HEK293 (cell line): ENCODE results near the gene GTF2A1L.

Experiments
- CTCF ChIA-PET: fragments of 350-600 bp; formaldehyde crosslinking; extraction: SDS; loops from one replicate; lab custom pipeline; 2021; ENCODE audit warnings: antibody characterized with exemption; lab: Yijun Ruan, JAX
- POLR2A ChIA-PET: fragments of 300-600 bp; formaldehyde crosslinking; extraction: SDS; loops from one replicate; lab custom pipeline; 2020; ENCODE audit warnings: antibody characterized with exemption, inconsistent platforms; lab: Yijun Ruan, JAX
- H3K27ac ChIP-seq: fragments of 200-500 bp; sonication (Bioruptor generic); 2 replicates; pipeline ENCODE4 v1.5.1; 2014; ENCODE audit warnings: low read depth, low read length, control low read depth, inconsistent platforms; ENCODE audit errors: extremely low read depth
- H3K36me3 ChIP-seq, 2 experiments: fragments of 200-500 bp in 1 of 2; sonication (Bioruptor generic) in 1 of 2; 1 replicate in 1 of 2; 2 replicates in 1 of 2; pipeline ENCODE4 v1.5.1; 2014 to 2017; ENCODE audit warnings: inconsistent platforms in 2 of 2, low read length in 2 of 2; ENCODE audit not compliant: control insufficient read depth in 2 of 2, insufficient read depth in 1 of 2
- H3K4me1 ChIP-seq: fragments of 200-500 bp; sonication (Bioruptor generic); 2 replicates; pipeline ENCODE4 v1.5.1; 2014; ENCODE audit warnings: mild to moderate bottlenecking, low read length, inconsistent platforms; ENCODE audit not compliant: control insufficient read depth, insufficient read depth
- H3K4me3 ChIP-seq: 2 replicates; pipeline ENCODE4 v1.5.1; 2011; ENCODE audit warnings: low read depth, mild to moderate bottlenecking, control low read depth, low read length, moderate library complexity
- H3K9me3 ChIP-seq: fragments of 200-500 bp; sonication (Bioruptor generic); 2 replicates; pipeline ENCODE4 v1.5.1; 2014; ENCODE audit warnings: low read depth, low read length, inconsistent platforms; ENCODE audit not compliant: control insufficient read depth, insufficient read depth
- ELK4 ChIP-seq: IDR thresholded peaks from 2 replicates; pipeline ENCODE4 v1.6.1; 2011; ENCODE audit warnings: mild to moderate bottlenecking, low read depth, low read length, borderline replicate concordance
- KLF10 ChIP-seq: fragments of 450-650 bp; IDR thresholded peaks from 2 replicates; pipeline ENCODE4 v1.5.1; 2018; ENCODE audit warnings: missing biosample characterization, mild to moderate bottlenecking, missing genetic modification characterization
- KLF9 ChIP-seq: fragments of 450-650 bp; formaldehyde crosslinking; IDR thresholded peaks from 2 replicates; pipeline ENCODE4 v1.5.1; 2016; ENCODE audit warnings: missing biosample characterization, missing genetic modification characterization, low read depth
- ZBTB1 ChIP-seq: fragments of 450-650 bp; formaldehyde crosslinking; IDR thresholded peaks from 2 replicates; pipeline ENCODE4 v1.5.1; 2016; ENCODE audit warnings: missing biosample characterization, missing genetic modification characterization
- ZNF114 ChIP-seq: fragments of 450-650 bp; formaldehyde crosslinking; IDR thresholded peaks from 2 replicates; pipeline ENCODE4 v1.5.0; 2017; ENCODE audit warnings: missing biosample characterization, missing genetic modification characterization
- ZNF133 ChIP-seq: fragments of 450-650 bp; formaldehyde crosslinking; IDR thresholded peaks from 2 replicates; pipeline ENCODE4 v1.5.1; 2016; ENCODE audit warnings: missing biosample characterization, missing genetic modification characterization
- ZNF148 ChIP-seq: fragments of 450-650 bp; formaldehyde crosslinking; IDR thresholded peaks from 2 replicates; pipeline ENCODE4 v1.5.0; 2017; ENCODE audit warnings: missing biosample characterization, missing genetic modification characterization, borderline replicate concordance
- ZNF280D ChIP-seq: fragments of 450-650 bp; formaldehyde crosslinking; IDR thresholded peaks from 2 replicates; pipeline ENCODE4 v1.5.1; 2016; ENCODE audit warnings: missing biosample characterization, missing genetic modification characterization
- ZNF292 ChIP-seq: fragments of 450-650 bp; formaldehyde crosslinking; IDR thresholded peaks from 2 replicates; pipeline ENCODE4 v1.5.1; 2016; ENCODE audit warnings: low read depth, missing biosample characterization, missing genetic modification characterization, borderline replicate concordance
- ZNF426 ChIP-seq: fragments of 450-650 bp; formaldehyde crosslinking; IDR thresholded peaks from 2 replicates; pipeline ENCODE4 v1.5.1; 2017; ENCODE audit warnings: missing biosample characterization, missing genetic modification characterization, mild to moderate bottlenecking, inconsistent platforms, moderate library complexity
- ZNF48 ChIP-seq: fragments of 450-650 bp; formaldehyde crosslinking; IDR thresholded peaks from 2 replicates; pipeline ENCODE4 v1.5.1; 2016; ENCODE audit warnings: missing biosample characterization, missing genetic modification characterization
- ZNF513 ChIP-seq: fragments of 450-650 bp; IDR thresholded peaks from 2 replicates; pipeline ENCODE4 v1.5.1; 2018; ENCODE audit warnings: missing biosample characterization, missing genetic modification characterization
- ZNF529 ChIP-seq: fragments of 450-650 bp; formaldehyde crosslinking; IDR thresholded peaks from 2 replicates; pipeline ENCODE4 v1.5.1; 2017; ENCODE audit warnings: missing genetic modification characterization, missing biosample characterization; ENCODE audit not compliant: insufficient replicate concordance
- ZNF548 ChIP-seq: fragments of 450-650 bp; formaldehyde crosslinking; IDR thresholded peaks from 2 replicates; pipeline ENCODE4 v1.5.1; 2016; ENCODE audit warnings: missing biosample characterization, missing genetic modification characterization
- ZNF558 ChIP-seq: fragments of 450-650 bp; formaldehyde crosslinking; IDR thresholded peaks from 2 replicates; pipeline ENCODE4 v1.5.1; 2016; ENCODE audit warnings: missing biosample characterization, missing genetic modification characterization
- ZNF623 ChIP-seq: fragments of 450-650 bp; formaldehyde crosslinking; IDR thresholded peaks from 2 replicates; pipeline ENCODE4 v1.5.1; 2016; ENCODE audit warnings: missing biosample characterization, missing genetic modification characterization
- ZNF626 ChIP-seq: fragments of 450-650 bp; sonication (Bioruptor Pico); formaldehyde crosslinking; IDR thresholded peaks from 2 replicates; pipeline ENCODE4 v1.5.1; 2018; ENCODE audit warnings: missing biosample characterization, missing genetic modification characterization, inconsistent platforms
- ZNF654 ChIP-seq: fragments of 450-650 bp; formaldehyde crosslinking; IDR thresholded peaks from 2 replicates; pipeline ENCODE4 v1.5.1; 2016; ENCODE audit warnings: low read depth, missing biosample characterization, missing genetic modification characterization
- ZNF692 ChIP-seq: fragments of 450-650 bp; formaldehyde crosslinking; IDR thresholded peaks from 2 replicates; pipeline ENCODE4 v1.5.1; 2016; ENCODE audit warnings: missing biosample characterization, missing genetic modification characterization
- ZNF791 ChIP-seq: fragments of 450-650 bp; formaldehyde crosslinking; IDR thresholded peaks from 2 replicates; pipeline ENCODE4 v1.5.1; 2016; ENCODE audit warnings: missing biosample characterization, missing genetic modification characterization

GTF2A1L gene

GRCh38 chr2:48587560-48587959, 30.1 kb upstream of the GTF2A1L start:
- Histone ChIP-seq H3K27ac (no peak overlapping the region), H3K4me1 (no peaks in the 10 kb centered on the region), H3K4me3 (no peak overlapping the region), H3K9me3 (no peaks in the 10 kb centered on the region), H3K36me3 (no peaks in the 10 kb centered on the region)
- TF ChIP-seq ZNF558 (tag by site-specific recombination), result no peak
- TF ChIP-seq ZNF791 (tag by site-specific recombination), result no peak
- no peak for TF ChIP-seq ZNF626
- TF ChIP-seq ZNF426 (tag by site-specific recombination), result no peak
- TF ChIP-seq ZBTB1 (tag by site-specific recombination), result no peak
- TF ChIP-seq ZNF529 (tag by site-specific recombination), result no peak
- no peak for TF ChIP-seq ZNF692 (tag by site-specific recombination)
- TF ChIP-seq ZNF148 (tag by site-specific recombination), result no peak
- TF ChIP-seq ZNF654, result no peak
- TF ChIP-seq ZNF48, result no peak
- no peak for TF ChIP-seq ZNF548 (tag by site-specific recombination)
- TF ChIP-seq ZNF280D, result no peak
- no peak for TF ChIP-seq ELK4
- no peak for TF ChIP-seq ZNF292 (tag by site-specific recombination)
- no peak for TF ChIP-seq ZNF133 (tag by site-specific recombination)
- no peak for TF ChIP-seq KLF10 (tag by site-specific recombination)
- no peak for TF ChIP-seq KLF9 (tag by site-specific recombination)
- TF ChIP-seq ZNF114, result no peak
- no peak for TF ChIP-seq ZNF513 (tag by site-specific recombination)
- no peak for TF ChIP-seq ZNF623 (tag by site-specific recombination)
- ChIA-PET POLR2A (no interaction called here), CTCF (interaction anchor here (0.6 to 3.4 kb wide), 4 partner anchors 13 to 117 kb away, joined by 3 to 15 read pairs (median 4); no protein-coding TSS in a partner anchor)
